ENCODE measurements around the gene HIF1A.

Gene HIF1A

DNA sequence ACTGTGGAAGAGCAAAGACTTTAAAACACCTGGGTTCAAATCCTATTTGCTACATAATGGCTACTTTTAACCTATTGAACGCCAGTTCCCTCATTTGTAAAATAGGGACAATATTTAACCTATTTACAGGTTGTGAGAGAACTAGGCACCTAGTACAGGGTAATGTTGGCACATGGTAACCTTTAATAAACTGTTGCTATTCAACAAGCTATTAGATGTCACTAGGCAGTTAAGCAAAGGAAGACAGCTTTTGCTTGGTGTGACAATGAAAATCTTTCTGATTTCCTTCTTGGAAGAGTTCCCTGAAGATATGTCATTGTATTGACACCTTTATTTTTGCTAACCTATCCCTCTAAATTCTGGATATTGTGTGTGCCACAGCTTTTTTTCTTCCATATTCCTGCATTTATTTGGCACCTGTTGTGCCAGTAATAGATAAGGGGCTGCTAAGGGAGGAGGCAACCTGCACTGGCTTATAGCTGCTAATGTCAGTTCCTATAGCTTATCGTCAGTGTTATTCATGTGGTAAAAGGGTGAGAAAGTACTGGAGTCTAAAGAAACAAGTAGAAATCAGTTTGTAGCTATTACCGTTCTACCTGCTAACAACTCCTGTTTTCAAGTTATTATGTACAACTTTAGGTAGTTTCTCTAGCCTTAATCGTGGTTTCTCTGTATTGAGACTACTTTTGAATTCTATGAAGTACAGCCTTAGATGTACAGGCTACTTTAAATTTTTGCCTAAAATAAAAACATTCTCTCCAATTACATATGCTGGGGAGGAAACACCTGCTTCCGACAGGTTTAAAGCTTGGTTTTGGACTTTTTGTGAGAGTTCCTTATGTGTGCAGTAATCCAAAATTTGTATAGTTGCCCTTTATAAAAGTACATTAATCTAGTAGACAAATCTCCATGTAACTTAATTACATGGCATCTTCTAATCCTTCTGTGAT is 24.3 kb downstream of the HIF1A start:
- H3K4me3 ChIP-seq (ENCODE audit: low read depth, low read length) = no peak overlapping the region
- TF ChIP-seq CTCF (IDR thresholded peaks at IDR 0.05; ENCODE audit: low read depth, low read length) = no peak

DNA sequence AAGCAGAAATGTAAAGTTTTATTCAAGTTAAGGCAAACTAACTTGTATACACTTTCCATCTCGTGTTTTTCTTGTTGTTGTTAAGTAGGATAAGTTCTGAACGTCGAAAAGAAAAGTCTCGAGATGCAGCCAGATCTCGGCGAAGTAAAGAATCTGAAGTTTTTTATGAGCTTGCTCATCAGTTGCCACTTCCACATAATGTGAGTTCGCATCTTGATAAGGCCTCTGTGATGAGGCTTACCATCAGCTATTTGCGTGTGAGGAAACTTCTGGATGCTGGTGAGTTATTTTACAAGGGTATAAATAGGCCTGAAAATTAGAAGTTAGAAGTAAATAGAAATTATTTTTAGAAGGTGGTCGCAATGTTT is 25.0 kb downstream of the HIF1A start:
- no peak for TF ChIP-seq CTCF (IDR thresholded peaks at IDR 0.05; ENCODE audit: low read depth, low read length)

GRCh38 chr14:61720741-61721140 is 25.4 kb downstream of the HIF1A start:
- H3K4me3 ChIP-seq (ENCODE audit: low read depth, low read length) = no peak overlapping the region
- TF ChIP-seq CTCF (IDR thresholded peaks at IDR 0.05; ENCODE audit: low read depth, low read length) = no peak

More for the DNA sequence above, 25.0 kb downstream of the HIF1A start:
- no peak overlapping the region for H3K4me3 ChIP-seq (ENCODE audit: low read depth, low read length)

- no peak overlapping the region for H3K4me3 ChIP-seq (ENCODE audit: low read depth, low read length)
- TF ChIP-seq CTCF (IDR thresholded peaks at IDR 0.05; ENCODE audit: low read depth, low read length) = no peak
Observed at GRCh38 chr14:61724133-61724532, 28.8 kb downstream of the HIF1A start.

GRCh38 chr14:61726778-61727658 is 31.7 kb downstream of the HIF1A start:
- H3K4me3 ChIP-seq (ENCODE audit: low read depth, low read length) = no peak overlapping the region
- TF ChIP-seq CTCF (IDR thresholded peaks at IDR 0.05; ENCODE audit: low read depth, low read length) = no peak

DNA sequence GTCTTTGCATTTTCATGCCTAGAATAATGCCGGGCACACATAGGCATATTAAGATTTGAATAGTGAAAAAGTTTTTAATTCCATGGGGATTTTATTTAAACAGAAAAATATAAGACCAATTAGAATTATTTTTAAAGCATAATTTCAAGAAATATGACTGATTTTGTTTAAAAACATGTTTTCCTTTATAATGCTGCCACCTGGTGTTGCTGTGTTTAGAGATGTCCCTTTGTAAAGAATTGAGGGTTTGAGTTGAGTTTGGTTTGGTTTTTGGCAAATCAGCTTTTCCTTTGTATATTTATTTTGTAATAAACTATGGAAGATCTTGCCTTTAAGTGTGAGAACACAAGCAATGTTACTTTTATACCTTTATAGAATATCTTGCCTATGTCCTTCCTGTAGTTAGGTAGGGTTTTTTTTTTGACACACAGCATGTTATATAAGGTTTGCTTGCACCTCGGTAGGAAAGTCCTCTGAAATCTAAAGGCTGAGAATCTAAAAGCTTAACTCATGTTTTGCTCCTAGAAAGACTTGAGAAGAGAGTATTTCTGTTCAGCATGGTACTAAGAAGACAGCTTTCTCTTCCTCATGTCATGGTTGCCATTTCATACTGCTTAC is 35.6 kb downstream of the HIF1A start:
- H3K4me3 ChIP-seq (ENCODE audit: low read depth, low read length) = no peak overlapping the region
- no peak for TF ChIP-seq CTCF (IDR thresholded peaks at IDR 0.05; ENCODE audit: low read depth, low read length)
